ENCODE results near the gene FCHO2.

DNA sequence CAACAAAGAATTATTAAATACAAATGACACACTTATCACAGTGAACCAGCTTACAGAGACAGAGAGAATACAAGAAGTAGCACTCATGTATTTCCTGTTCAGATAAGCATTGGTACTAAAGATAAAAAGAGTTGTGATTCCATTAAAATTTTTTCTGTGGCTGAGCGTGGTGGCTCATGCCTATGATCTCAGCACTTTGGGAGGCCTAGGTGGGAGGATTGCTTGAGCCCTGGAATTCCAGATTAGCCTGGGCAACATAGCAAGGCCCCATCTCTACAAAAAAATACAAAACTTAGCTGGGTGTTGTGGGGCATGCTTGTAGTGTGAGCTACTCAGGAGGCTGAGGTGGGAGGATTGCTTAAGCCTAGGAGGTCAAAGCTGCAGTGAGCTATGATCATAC, 32.9 kb downstream of the FCHO2 start:
- TF ChIP-seq, protein P1, sequence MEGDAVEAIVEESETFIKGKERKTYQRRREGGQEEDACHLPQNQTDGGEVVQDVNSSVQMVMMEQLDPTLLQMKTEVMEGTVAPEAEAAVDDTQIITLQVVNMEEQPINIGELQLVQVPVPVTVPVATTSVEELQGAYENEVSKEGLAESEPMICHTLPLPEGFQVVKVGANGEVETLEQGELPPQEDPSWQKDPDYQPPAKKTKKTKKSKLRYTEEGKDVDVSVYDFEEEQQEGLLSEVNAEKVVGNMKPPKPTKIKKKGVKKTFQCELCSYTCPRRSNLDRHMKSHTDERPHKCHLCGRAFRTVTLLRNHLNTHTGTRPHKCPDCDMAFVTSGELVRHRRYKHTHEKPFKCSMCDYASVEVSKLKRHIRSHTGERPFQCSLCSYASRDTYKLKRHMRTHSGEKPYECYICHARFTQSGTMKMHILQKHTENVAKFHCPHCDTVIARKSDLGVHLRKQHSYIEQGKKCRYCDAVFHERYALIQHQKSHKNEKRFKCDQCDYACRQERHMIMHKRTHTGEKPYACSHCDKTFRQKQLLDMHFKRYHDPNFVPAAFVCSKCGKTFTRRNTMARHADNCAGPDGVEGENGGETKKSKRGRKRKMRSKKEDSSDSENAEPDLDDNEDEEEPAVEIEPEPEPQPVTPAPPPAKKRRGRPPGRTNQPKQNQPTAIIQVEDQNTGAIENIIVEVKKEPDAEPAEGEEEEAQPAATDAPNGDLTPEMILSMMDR (IDR thresholded peaks at IDR 0.05) = no peak
- TF ChIP-seq EP300 (IDR thresholded peaks at IDR 0.05) = no peak
- no peak for TF ChIP-seq POLR2A (IDR thresholded peaks at IDR 0.05)

All from tibial nerve (tissue), 4 donors.